MM.1S (cell line): ENCODE measurements around the gene MCU.

Source experiments
- DNase-seq: peaks from one replicate; pipeline ENCODE4 v3.0.0-alpha.2; 2015
- H2AFZ ChIP-seq: fragments of 300-600 bp; sonication (generic); 2 replicates; pipeline ENCODE4 v1.6.0; 2016; ENCODE audit warnings: antibody characterized with exemption, low read length
- H3F3A ChIP-seq: fragments of 300-600 bp; sonication (generic); 2 replicates; pipeline ENCODE4 v1.6.1; 2016; ENCODE audit warnings: mild to moderate bottlenecking, antibody characterized with exemption, low read length, moderate library complexity, mixed read lengths; ENCODE audit not compliant: insufficient read depth
- H3K27ac ChIP-seq: fragments of 300-600 bp; sonication (generic); 2 replicates; pipeline ENCODE4 v1.5.1; 2016; ENCODE audit warnings: mild to moderate bottlenecking, low read length
- H3K27me3 ChIP-seq: fragments of 300-600 bp; sonication (generic); replicated peaks from 2 replicates; pipeline ENCODE4 v1.6.0; 2016; ENCODE audit warnings: low read length; ENCODE audit not compliant: insufficient read depth
- H3K36me3 ChIP-seq: fragments of 300-600 bp; sonication (generic); replicated peaks from 2 replicates; pipeline ENCODE4 v1.6.1; 2016; ENCODE audit warnings: mild to moderate bottlenecking, low read length, mixed read lengths; ENCODE audit not compliant: insufficient read depth
- H3K4me1 ChIP-seq: fragments of 300-600 bp; sonication (generic); 2 replicates; pipeline ENCODE4 v1.6.1; 2016; ENCODE audit warnings: low read length, mixed read lengths
- H3K4me2 ChIP-seq: fragments of 300-600 bp; sonication (generic); 2 replicates; pipeline ENCODE4 v1.6.0; 2016; ENCODE audit warnings: low read depth, low read length
- H3K4me3 ChIP-seq: fragments of 300-600 bp; sonication (generic); 2 replicates; pipeline ENCODE4 v1.5.1; 2016; ENCODE audit warnings: low read length, mixed read lengths
- H3K79me2 ChIP-seq: fragments of 300-600 bp; sonication (generic); 2 replicates; pipeline ENCODE4 v1.6.1; 2016; ENCODE audit warnings: mixed run types, low read length, mixed read lengths
- H3K9ac ChIP-seq: fragments of 300-600 bp; sonication (generic); 2 replicates; pipeline ENCODE4 v1.6.1; 2016; ENCODE audit warnings: low read length, mixed read lengths
- H3K9me2 ChIP-seq: fragments of 300-600 bp; sonication (generic); replicated peaks from 2 replicates; pipeline ENCODE4 v1.6.1; 2016; ENCODE audit warnings: mild to moderate bottlenecking, low read length, mixed read lengths; ENCODE audit not compliant: insufficient read depth
- H3K9me3 ChIP-seq: fragments of 300-600 bp; sonication (generic); replicated peaks from 2 replicates; pipeline ENCODE4 v1.6.1; 2016; ENCODE audit warnings: mild to moderate bottlenecking, low read length, mixed read lengths; ENCODE audit not compliant: insufficient read depth
- H4K20me1 ChIP-seq: fragments of 300-600 bp; sonication (generic); 2 replicates; pipeline ENCODE4 v1.6.1; 2016; ENCODE audit warnings: mild to moderate bottlenecking, low read length, moderate library complexity, mixed read lengths; ENCODE audit not compliant: insufficient read depth
- EZH2 ChIP-seq: fragments of 300-600 bp; sonication (generic); optimal IDR thresholded peaks from 2 replicates; pipeline ENCODE3; 2017; ENCODE audit warnings: low read depth, mild to moderate bottlenecking, antibody characterized with exemption, low read length, mixed read lengths
- EZH2phosphoT487 ChIP-seq: fragments of 300-600 bp; sonication (generic); IDR thresholded peaks from 2 replicates; pipeline ENCODE4 v1.6.1; 2018; ENCODE audit warnings: antibody characterized with exemption, low read length
- TF ChIP-seq, protein P1 (sequence below): fragments of 300-600 bp; sonication (generic); IDR thresholded peaks from 2 replicates; pipeline ENCODE4 v1.5.1; 2016; ENCODE audit warnings: antibody characterized with exemption, low read length, mixed read lengths

The MCU gene

DNA sequence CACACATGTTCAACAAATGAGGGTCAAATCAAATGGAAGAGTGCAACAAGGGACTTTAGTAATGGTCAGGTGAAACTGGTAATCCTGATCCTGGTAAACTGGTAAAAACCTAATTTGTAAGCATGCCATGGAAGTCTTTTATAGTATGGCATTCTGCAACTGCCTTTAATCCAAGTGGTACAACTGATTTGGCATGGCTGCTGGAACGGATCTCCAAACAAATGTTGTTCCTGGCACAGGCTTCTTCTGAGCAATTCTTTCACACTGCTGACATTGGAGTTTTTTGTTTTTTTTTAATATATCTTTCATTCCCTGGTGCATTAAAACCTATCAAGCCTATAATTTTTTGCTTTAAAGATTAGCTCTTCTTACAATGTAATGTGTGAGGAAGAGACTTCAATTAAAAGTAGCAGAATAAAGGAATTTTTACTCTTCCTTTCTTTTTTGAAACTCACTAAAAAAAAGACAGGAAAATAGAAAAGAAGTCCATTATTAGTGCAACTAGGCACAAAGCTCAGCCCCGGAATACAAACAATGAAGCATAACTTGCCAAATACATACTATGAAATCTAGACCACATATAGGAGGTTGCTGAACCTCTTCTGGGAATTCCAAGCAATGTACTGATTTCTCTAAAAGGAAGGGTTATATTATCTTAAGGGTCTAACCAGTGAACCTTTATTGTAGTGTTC lies 122.3 kb downstream of the MCU start:
- no peaks in the 10 kb centered on the region for H3K9me3 ChIP-seq

DNA sequence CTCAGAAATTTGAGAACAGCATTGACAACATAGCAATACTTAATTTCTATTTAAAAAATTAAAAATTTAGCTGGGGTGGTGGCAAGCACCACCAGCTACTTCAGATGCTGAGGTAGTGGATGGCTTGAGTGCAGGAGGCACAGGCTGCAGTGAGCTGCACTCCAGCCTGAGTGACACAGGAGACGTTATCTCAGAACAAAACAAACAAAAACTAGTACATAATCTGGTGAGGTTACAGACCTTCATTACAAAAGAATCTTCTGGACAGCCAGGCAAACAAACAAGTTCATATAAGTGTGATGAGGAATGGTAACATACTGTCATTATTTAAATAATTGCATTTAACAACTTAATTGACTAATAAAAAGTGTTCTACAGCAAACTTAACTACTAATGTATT lies 124.6 kb downstream of the MCU start:
- H3K9me2 ChIP-seq: no peaks in the 10 kb centered on the region
- TF ChIP-seq EZH2phosphoT487: no peak
- TF ChIP-seq, protein P1, sequence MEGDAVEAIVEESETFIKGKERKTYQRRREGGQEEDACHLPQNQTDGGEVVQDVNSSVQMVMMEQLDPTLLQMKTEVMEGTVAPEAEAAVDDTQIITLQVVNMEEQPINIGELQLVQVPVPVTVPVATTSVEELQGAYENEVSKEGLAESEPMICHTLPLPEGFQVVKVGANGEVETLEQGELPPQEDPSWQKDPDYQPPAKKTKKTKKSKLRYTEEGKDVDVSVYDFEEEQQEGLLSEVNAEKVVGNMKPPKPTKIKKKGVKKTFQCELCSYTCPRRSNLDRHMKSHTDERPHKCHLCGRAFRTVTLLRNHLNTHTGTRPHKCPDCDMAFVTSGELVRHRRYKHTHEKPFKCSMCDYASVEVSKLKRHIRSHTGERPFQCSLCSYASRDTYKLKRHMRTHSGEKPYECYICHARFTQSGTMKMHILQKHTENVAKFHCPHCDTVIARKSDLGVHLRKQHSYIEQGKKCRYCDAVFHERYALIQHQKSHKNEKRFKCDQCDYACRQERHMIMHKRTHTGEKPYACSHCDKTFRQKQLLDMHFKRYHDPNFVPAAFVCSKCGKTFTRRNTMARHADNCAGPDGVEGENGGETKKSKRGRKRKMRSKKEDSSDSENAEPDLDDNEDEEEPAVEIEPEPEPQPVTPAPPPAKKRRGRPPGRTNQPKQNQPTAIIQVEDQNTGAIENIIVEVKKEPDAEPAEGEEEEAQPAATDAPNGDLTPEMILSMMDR: no peak
- TF ChIP-seq EZH2: no peak
- H4K20me1 ChIP-seq: no peaks in the 10 kb centered on the region
- H3K9me3 ChIP-seq: no peaks in the 10 kb centered on the region
- H2AFZ ChIP-seq: no peak overlapping the region
- no peaks in the 10 kb centered on the region for H3K4me1 ChIP-seq
- H3K27ac ChIP-seq: no peak overlapping the region
- no peaks in the 10 kb centered on the region for H3F3A ChIP-seq
- H3K79me2 ChIP-seq: no peaks in the 10 kb centered on the region
- no peak overlapping the region for H3K4me3 ChIP-seq
- no peak overlapping the region for H3K9ac ChIP-seq
- no peak for DNase-seq
- no peak overlapping the region for H3K4me2 ChIP-seq
- no peaks in the 10 kb centered on the region for H3K36me3 ChIP-seq
- H3K27me3 ChIP-seq: no peaks in the 10 kb centered on the region

More for the DNA sequence above, 122.3 kb downstream of the MCU start:
- no peaks in the 10 kb centered on the region for H3F3A ChIP-seq
- H3K9ac ChIP-seq: no peak overlapping the region
- no peaks in the 10 kb centered on the region for H4K20me1 ChIP-seq
- TF ChIP-seq, protein P1: no peak
- no peak for TF ChIP-seq EZH2phosphoT487
- no peak for TF ChIP-seq EZH2
- no peaks in the 10 kb centered on the region for H3K27me3 ChIP-seq
- no peak overlapping the region for H3K27ac ChIP-seq
- no peaks in the 10 kb centered on the region for H3K9me2 ChIP-seq
- no peaks in the 10 kb centered on the region for H3K4me1 ChIP-seq
- no peaks in the 10 kb centered on the region for H3K36me3 ChIP-seq
- no peak for DNase-seq
- H3K79me2 ChIP-seq: no peaks in the 10 kb centered on the region
- no peak overlapping the region for H3K4me3 ChIP-seq
- no peak overlapping the region for H2AFZ ChIP-seq
- no peak overlapping the region for H3K4me2 ChIP-seq

DNA sequence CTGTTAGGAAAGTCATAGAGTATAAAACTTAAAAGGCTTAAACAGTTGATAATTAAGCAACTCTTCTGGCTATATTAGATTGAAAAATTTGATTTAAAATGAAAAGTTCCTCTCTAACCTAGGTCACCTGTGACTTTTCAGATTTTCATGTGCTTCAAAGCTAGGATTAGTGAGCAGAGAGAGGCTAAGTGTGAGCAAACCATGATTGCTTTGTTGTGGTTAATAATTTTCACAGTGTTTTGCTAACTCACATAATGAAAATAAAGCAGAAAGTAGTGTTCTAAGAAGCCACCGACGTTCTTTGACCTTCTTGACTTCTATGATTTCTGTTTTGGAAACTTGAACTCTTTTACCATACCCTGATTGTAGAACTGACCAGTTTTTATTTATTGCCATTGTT lies 126.1 kb downstream of the MCU start:
- H3K27ac ChIP-seq: no peak overlapping the region
- H3K79me2 ChIP-seq: no peaks in the 10 kb centered on the region
- H3K36me3 ChIP-seq: no peaks in the 10 kb centered on the region
- H3K27me3 ChIP-seq: no peaks in the 10 kb centered on the region
- no peak for TF ChIP-seq EZH2phosphoT487
- no peak for TF ChIP-seq EZH2
- TF ChIP-seq, protein P1: no peak
- H3K9me2 ChIP-seq: no peaks in the 10 kb centered on the region
- no peaks in the 10 kb centered on the region for H4K20me1 ChIP-seq
- no peaks in the 10 kb centered on the region for H3F3A ChIP-seq
- H3K4me3 ChIP-seq: no peak overlapping the region
- no peak overlapping the region for H3K9ac ChIP-seq
- DNase-seq: peak; percentile 10
- H3K4me1 ChIP-seq: no peaks in the 10 kb centered on the region
- H3K9me3 ChIP-seq: no peaks in the 10 kb centered on the region
- no peak overlapping the region for H3K4me2 ChIP-seq
- no peak overlapping the region for H2AFZ ChIP-seq
